Measurements from ENCODE around the gene DNAH11.

- TF ChIP-seq POLR2AphosphoS5 (IDR thresholded peaks at IDR 0.05; ENCODE audit: low read depth, low read length), result no peak
- TF ChIP-seq ZFP91 (CRISPR knock-in tag; IDR thresholded peaks at IDR 0.05; ENCODE audit: borderline replicate concordance), result no peak
- TF ChIP-seq SP1 (IDR thresholded peaks at IDR 0.05), result no peak
- TF ChIP-seq SP1 (CRISPR knock-in tag; IDR thresholded peaks at IDR 0.05), result no peak
- TF ChIP-seq RAD21 (CRISPR knock-in tag; IDR thresholded peaks at IDR 0.05), result no peak
- TF ChIP-seq CTCF (CRISPR knock-in tag; IDR thresholded peaks at IDR 0.05), result no peak
- no peak for TF ChIP-seq DMTF1 (CRISPR knock-in tag; IDR thresholded peaks at IDR 0.05)
- no peak for TF ChIP-seq ZMAT3 (CRISPR knock-in tag; conservative IDR thresholded peaks at IDR 0.05)
- no peak for TF ChIP-seq SATB2 (CRISPR knock-in tag; IDR thresholded peaks at IDR 0.05)
- no peak for TF ChIP-seq POLR2A (IDR thresholded peaks at IDR 0.05; ENCODE audit: insufficient read depth in 1 of 2, low read depth in 2 of 2, low read length in 2 of 2)
Measured at GRCh38 chr7:21565614-21566013, 22.8 kb downstream of the DNAH11 start.

All from HepG2 (cell line).